GM18873 (cell line): ENCODE measurements around the gene JAKMIP1.

Experiments used
- ATAC-seq: cut with Tn5 transposase; IDR thresholded peaks from one replicate; pipeline ENCODE4 v1.9.1; 2021; ENCODE audit warnings: mild to moderate bottlenecking, moderate library complexity, moderate number of reproducible peaks; ENCODE audit not compliant: unreplicated experiment, low FRiP score

JAKMIP1 gene

DNA sequence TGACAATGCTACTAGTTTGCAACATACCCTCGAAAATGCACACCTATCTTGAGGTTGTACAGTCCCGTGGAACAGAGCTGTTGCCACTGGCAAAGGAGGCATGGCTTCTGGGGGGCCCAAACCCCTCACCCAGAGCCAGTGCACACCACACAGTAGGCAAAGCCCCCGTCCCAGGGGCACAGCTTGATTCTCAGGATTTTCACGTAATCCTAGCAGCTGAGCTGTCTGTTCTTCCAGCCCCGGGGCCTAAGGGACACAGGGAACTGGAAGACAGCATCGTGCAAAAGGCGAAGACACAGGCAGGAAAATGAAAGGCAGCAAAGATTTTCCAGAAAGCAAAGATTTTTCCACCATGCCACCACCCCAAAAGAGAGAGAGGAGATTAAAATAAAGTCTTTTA, 77.2 kb downstream of the JAKMIP1 start:
- ATAC-seq, result no peak

DNA sequence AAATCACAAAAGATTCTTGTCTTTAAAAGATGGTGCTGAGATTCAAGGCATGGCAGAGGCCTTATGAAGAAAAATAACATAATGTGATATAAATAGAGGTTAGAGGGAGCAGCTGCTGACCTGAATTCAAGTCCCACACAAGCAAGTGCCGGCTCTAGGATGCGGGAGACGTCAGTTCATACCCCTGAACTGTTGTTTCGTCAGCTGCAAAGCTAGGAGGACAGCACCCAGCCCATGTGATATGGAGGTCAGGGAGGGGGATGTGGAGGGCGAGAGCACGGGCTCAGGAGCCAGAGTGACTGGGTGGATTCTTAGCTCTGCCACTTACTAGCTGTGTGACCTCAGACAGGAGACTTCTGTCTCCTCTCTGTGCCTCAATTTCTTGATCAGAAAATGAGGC, 77.9 kb downstream of the JAKMIP1 start:
- no peak for ATAC-seq

DNA sequence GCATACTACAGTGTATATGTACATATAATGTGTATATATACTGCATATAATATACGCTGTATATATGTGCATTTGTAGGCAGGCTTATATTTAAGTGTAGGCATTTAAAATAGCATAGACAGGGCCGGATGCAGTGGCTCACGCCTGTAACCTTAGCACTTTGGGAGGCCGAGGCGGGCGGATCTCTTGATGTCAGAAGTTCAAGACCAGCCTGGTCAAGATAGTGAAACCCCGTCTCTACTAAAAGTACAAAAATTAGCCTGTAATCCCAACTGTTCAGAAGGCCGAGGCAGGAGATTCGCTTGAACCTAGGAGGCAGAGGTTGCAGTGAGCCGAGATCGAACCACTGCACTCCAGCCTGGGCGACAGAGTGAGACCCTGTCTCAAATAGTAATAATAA, 78.4 kb downstream of the JAKMIP1 start:
- ATAC-seq, result no peak

DNA sequence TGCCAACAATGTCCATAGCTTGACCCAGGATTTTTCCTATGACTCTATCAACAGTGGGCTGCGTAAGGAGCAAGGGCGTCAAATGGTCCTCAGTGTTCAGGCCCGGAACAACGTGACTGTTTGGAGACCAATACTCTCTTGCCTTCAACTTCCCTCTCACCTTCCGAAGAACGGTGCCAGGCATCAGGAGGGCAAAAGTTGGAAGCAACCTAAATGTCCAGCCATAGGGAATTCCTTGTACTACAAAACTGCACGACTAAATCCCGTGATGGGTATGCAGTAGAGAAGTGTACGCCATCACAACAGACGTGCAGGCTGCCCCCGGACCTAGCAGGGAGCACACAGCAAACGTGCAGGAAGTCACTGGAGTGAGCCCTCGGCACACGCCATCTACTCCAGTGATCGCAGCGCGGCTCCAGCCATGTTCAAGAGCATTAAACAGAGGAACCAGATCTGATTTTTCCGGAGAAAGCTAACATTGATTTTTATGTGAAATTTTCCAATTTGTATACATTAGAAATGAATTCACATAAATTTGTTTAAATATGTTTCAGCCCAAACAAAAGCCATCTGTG, 79.0 kb downstream of the JAKMIP1 start:
- no peak for ATAC-seq

DNA sequence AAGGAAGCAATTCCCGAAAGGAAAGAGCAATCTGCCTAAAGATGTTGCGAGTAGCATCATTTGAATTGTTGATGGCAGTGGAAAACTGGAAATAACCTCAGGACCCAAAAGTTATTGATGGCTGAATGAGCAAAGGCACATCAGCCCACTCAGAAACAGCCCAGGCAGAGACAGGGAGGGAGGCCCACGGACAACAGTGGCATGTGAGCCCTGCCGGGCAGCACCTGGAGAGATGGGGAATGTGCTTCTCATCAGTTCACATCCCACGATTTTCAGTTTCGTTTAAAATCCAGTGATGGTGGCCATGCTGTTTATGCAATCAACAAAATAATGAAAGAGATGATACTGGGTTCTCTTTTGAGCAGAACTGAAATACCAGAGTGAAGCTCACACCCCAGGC, 80.0 kb downstream of the JAKMIP1 start:
- ATAC-seq, result no peak

DNA sequence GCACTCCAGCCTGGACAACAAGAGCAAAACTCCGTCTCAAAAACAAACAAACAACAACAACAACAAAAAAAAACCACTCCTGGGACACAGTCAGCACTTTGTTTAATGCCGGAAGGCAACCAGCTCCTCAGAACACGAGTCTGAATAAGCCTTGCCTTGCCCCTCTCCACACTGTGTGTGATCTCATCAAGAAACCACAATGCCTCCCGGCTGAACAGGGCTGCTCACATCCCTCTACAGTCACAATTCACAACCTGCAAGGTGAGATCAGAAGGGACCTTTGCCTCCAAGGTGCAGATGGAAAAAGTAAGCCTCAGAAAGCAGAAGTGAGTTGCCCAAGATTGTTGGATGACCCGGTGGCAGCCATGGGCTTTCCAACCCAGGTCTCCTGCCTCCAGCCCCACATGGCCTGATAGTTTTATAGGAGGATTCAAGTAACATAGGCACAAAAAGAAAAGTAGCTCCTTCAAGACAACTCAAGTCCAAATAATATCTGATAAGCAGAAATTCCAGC, 80.8 kb downstream of the JAKMIP1 start:
- ATAC-seq, result no peak

DNA sequence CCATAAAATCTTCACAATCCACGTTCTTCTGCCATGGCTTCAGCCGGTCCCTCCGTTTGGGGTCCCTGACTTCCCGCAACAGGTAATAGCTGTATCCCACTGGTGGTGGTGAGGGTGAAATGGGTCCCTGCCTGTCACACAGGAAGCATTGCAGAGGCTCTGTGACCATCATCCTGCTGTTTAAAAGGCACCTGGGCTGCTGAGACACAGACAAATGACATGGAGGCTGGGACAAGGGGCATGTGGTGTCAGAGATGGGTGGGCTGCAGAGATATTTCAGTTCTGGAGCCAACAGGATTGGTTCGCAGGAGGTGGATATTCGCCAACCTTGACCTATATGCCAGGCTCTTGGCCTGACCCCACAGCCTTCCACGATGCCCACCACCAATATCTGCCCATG, 82.1 kb downstream of the JAKMIP1 start:
- ATAC-seq, result no peak

DNA sequence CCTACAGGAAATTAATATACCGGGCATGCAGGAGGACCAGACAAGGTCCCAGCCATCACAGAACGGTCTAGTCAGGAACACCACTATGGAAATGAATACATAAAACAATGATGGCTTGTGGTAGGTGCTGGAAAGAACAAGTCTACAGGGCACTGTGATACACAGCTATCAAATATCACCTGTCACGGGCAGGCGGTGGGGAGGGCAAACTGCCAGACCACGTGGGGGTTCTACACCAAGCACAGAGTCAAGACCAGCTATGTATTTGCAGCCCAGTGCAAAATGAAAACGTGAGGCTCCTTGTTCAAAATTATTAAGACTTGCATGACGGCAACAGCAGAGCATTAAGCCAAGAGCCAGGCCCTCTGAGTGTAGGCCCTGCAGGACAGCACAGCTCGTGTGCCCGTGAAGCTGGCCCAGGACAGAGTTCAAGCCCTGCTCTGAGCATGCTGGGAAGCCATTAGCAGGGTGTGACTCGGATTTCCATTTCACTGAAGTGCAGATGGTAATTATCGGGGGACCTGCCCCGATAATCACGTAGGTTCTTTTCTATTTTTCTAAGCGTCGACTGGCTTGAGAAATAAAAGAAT, 83.6 kb downstream of the JAKMIP1 start:
- ATAC-seq, result no peak

DNA sequence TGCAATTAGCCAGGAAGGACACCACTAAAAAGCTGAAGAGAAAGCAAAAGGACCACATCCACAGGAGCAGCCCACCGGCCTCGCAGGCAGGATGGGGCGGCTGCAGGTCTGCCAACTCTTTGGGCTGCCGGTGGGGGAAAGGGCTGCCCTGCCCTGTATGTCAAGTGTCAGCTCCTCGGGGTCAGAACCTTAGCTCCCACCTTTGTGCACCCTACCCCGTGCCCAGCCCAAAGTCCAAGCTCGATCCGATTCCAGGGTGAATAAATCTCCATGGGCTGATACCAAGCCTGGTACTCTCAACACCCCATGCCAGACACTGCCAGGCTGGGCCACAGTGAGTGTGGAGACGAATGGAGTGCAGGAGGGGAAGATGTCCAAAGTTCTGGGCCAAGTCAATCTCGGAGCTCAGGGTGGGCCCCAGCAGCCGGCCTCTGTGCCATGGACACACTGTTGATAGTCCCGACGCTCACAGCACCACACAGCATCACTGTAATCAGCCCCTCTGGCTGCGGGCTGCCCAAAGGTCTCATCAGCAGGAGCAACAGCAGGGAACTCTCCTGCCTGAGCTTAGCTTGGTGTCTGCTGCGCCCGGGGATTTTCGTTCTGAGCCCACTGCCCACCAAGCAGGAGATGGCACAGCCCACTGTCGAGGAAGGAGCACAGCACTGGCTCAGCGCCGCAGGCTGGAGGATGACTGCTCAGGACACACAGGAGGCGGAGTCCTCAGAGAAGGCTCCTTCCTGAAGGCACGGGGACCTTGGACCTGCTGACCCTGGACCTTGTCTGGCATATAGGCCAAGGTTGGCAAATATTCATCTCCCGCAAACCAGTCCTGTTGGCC, 84.4 kb downstream of the JAKMIP1 start:
- ATAC-seq, result no peak

DNA sequence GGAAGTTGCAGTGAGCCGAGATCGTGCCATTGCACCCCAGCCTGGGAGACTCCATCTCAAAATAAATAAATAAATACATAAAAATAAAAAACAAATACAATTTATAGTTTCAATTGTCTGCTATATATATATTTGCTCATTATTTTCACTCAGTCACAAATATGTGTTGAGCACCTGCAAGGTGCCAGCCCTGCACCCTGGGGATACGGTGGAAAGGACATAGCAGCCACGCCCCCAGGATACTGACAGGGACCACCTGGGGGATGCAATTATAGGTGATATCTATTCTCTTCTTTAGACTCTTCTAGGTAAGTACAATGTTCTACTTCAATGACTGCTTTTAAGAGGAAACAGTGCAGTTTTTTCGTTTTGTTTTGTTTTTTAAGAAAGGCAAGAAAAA, 85.0 kb downstream of the JAKMIP1 start:
- no peak for ATAC-seq

DNA sequence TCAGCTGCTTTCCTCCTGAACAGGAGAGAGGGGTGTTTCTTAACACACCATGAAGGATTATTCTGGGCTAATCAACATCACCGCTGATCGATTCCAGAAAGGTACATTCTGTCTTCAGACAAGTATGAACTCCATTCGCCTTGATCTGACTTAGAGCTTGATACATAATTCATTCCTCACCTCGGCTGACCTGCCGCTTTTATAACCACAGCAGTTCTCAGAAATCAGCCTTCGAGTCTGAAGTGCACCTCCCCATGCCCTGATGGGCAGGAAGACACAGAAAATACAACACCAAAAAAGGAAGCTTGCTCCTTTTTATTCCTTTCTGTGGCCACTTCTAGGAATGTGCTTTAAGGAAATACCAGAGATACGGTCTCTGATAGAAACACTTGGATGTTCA, 85.7 kb downstream of the JAKMIP1 start:
- ATAC-seq, result no peak

DNA sequence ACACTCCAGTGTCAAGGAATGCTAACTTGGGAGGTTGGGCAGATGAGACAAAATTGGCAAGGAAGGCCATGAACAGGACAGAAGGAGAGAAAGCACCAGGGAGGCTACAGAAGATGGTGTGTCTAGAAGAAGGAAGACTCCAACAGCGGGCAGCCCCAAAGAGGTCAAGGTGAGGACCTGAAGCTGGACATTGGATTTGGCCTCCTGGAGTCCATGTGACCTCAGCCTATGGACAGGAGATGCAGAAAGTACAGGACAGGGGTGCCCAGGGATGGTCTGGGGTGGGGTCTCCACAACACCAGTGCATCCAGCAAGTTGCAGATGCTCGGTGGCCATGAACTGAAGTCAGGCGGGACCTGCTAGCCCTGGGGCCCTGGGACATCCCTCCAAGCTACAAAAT, 86.2 kb downstream of the JAKMIP1 start:
- ATAC-seq, result no peak

DNA sequence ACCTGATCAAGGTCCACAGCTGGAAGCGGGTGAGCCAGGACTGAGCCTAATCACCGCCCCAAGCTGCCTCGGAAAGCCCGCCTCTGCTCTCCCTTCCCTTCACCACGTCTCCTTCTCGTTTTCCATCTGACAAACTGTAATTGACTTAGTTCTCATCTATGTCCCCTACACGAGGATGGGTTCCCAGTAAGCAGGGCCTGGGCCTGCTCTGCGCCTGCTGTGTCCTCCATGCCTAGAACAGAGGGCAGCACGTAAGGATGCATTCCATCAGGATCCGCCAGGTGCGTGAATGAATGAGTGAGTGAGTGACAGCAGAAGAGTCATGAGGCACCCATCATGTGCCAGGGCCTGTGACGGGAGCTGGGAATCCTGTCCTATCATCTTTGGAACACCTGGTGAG, 86.7 kb downstream of the JAKMIP1 start:
- ATAC-seq, result no peak

DNA sequence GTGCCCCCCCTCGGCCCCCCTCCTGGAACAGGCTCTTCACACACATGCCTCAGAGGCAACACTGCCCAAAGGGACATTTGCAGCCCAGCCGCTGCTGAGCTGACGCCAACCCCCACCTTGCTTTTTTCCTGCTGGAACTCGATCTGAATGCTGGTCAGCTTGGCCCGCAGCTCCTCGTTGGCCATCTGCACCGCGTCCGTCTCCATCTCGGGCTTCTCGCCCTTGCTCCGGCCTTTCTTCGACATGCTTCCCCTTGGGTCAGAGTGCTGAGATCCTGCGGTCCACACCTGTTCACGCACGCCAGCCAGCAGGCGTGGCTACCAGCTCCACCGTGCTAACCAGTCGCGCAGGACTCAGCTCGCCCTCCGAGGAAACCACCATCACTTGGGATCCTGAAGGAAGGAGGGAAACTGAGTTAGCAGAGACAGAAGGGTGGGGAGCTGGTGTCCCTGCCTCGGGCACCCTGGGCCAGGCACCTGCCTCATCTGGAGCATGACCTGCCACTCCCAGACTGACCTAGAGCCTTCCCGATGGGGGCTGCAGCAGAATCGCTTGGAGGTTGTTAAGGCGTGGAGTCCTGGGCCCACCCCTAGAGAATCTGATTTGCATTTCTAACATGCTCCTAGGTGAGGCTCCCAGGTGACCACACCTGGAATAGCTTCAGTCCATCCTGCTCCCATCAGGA, 87.6 kb downstream of the JAKMIP1 start:
- ATAC-seq, result no peak

DNA sequence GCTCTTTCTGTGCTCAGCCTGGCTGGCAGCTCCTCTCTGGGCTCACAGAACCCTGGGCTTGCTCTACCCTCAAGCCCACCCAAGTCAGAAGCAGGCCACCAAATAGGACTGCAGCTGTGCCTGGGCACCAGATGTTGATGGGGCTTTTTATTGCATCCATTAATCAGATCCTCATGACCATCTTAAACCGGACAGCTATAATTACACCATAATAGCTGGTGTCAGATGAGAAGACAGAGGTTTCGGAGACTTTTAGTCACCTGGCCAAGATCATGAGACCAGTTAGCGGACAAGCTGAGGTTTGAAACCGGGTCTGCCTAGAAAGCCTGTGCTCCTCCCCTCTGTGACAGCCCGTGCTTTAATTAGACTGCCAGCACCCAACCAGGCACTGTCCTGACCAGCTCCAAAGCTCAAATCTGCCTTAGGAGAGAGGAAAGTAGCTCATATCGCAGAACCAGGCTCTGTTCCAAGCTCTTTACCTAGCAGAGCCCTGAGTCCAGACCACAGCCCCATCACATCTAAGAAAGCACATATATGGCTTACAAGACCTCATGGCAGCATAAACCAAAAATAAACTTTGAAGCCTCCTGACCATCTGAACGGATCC, 88.9 kb downstream of the JAKMIP1 start:
- no peak for ATAC-seq

DNA sequence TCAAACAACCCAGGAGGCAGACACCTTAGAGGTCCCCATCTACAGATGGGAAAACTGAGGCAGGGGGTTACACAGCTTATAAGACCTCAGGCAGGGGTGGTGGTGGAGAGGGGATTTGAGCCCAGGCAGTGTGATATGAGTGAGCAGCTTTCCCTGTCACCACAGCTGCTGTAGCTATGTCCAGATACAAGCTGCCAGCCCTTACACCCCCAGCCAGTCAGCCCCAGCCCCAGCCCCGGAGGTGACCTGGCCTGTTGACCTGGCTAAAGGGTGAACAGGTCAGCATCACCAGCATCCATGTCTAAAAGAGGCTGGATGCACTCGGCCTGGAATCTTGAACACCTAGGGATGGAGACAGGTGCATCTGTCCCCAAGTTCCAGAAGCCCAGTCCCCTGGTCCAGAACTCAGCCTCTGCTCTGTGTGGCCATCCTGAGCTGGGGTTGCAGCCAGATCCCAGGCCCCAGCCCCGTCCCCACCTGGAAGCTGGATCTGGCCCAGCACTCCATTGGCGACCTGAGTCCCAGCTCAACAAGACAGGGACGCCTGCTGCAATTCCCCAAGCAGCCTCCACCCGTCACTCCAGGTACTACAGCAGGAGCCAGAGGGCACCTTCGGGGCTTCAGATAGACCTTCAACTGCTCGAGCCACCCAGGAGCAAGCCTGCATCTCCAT, 89.5 kb downstream of the JAKMIP1 start:
- no peak for ATAC-seq

DNA sequence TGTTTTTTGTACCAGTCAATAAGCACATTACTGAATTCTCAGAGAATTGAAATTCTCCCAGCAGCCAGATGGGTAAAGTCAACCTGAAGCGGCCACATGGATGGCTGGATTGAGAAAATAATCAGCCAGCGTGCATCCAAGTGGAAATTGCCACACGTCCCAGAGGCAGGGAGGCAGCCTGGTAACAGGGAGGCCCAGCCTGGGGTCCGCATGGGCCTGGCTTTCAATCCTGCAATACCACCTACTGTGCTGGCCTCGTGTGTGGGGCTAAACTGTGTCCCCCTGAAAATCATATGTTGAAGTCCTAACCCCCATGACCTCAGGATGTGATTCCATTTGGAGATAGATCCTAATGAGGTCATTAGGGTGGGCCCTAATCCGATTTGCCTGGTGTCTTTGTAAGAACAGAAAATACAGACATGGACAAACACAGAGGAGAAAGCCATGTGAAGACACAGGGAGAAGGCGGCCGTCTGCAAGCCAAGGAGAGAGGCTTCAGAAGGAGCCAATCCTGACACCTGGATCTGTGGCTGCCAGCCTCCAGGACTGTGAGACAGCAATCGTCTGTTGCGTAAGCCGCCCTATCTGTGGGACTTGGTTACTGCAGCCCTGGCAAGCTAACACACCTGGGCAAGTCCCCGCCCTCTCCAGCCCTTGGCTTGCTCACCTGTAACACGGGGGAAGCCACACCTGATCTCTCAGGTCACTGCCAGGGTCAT, 90.3 kb downstream of the JAKMIP1 start:
- ATAC-seq, result no peak

DNA sequence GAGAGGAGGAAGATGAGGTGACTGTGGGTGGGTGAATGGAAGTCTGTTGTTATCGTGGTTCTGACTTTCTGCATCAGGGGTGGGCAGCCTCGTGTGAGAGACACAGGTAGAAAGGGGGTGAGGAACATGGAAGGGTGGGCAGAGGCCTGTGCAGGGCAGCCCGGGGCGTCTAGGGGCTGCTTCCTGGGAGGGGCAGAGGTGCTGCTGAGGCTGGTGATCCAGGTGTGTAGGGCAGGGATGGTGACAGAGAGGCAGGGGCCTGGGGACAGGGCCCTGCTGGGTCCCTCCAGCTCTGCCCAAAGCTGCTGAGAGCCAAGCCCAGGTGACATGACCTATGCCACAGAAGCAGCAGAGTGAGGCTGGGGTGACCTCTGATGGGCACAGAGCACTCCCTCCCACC, 92.5 kb downstream of the JAKMIP1 start:
- no peak for ATAC-seq

DNA sequence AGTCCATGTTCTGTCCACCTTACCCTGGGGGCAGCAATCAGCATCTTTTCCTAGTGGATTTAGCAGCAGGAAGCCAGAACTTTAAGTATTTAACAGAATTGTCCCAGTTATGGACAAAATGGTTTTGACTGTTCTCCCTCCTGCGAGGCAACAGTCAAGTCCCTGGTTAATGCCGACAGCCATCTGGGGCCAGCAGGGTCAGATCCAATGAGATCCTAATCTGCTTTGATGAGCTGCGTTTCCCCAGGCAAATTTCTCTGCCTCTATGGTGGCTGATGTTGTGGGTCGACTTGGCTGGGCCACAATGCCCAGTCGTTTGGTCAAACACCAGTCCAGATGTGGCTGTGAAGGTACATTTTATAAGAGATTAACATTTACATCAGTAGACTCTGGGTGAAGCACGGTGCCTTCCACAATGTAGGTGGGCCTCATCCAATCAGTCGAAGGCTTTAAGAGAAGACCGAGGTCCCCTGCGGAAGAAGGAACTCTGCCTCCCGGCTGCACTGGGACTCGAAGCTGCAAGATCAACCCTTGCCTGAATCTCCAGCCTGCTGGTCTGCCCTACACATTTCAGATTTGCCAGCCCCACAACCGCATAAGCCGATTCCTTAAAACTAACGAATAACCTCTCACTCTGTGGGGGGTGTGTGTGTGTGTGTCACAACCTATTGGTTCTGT, 93.1 kb downstream of the JAKMIP1 start:
- no peak for ATAC-seq
